Measurements from ENCODE around the gene NFKBIE. TPM values are rescaled to one million over a fixed set of nuclear protein-coding genes. Genes with fewer than 3 reads are reported as not detected.

The NFKBIE gene
- total RNA-seq, 1 experiment from 2014 or later, result 24.9 TPM

DNA sequence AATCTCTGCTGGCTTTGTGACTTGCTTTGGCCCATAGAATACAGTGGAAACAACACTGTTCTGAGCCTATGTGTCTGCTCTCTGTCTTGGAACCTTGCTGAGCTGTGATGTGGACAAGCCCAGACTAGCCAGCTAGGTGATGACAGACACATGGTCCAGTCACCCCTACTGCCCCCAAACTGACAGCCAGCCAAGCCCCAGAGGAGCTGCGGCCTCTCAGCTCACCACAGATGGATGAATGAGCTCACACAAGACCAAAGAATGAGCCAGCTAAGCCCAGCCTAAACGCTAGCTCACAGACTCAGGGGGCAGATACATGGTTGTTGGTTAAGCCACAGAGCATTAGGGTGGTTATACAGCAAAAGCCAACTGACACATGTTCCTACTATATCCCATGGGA, 43.7 kb upstream of the NFKBIE start:
- intact Hi-C loops (cut with micrococcal nuclease; ENCODE audit: unreplicated experiment) (no loop called here), in situ Hi-C loops (cut with HindIII; ENCODE audit: low pct_unique_long_range_greater_than_20kb, low sequenced_read_pairs) (no loop called here)
- Histone ChIP-seq H3K27ac (ENCODE audit: low read length) (no peak overlapping the region), H3K4me1 (ENCODE audit: control insufficient read depth, insufficient read depth, low read length) (peaks cover 7% of the 10 kb centered on the region; the same call in 1 of the 2 replicates), H3K27me3 (ENCODE audit: control insufficient read depth, insufficient read depth, low read length) (no peaks in the 10 kb centered on the region), H3K4me3 (ENCODE audit: low read depth in 2 of 2, low read length in 2 of 2) (no peak overlapping the region), H3K9me3 (ENCODE audit: control insufficient read depth, insufficient read depth, low read depth, low read length) (no peaks in the 10 kb centered on the region), H3K36me3 (ENCODE audit: control insufficient read depth, insufficient read depth, low read length) (peaks cover 6% of the 10 kb centered on the region)
- DNase-seq (ENCODE audit: low read depth, low spot score), result no peak
- TF ChIP-seq TCF7L2 (IDR thresholded peaks at IDR 0.05; ENCODE audit: low read depth, low read length) (no peak), POLR2AphosphoS5 (IDR thresholded peaks at IDR 0.05; ENCODE audit: low read depth, low read length) (no peak), SIN3A (IDR thresholded peaks at IDR 0.05; ENCODE audit: borderline replicate concordance, insufficient read depth, low read depth, low read length) (no peak)
- TF ChIP-seq, protein P1, sequence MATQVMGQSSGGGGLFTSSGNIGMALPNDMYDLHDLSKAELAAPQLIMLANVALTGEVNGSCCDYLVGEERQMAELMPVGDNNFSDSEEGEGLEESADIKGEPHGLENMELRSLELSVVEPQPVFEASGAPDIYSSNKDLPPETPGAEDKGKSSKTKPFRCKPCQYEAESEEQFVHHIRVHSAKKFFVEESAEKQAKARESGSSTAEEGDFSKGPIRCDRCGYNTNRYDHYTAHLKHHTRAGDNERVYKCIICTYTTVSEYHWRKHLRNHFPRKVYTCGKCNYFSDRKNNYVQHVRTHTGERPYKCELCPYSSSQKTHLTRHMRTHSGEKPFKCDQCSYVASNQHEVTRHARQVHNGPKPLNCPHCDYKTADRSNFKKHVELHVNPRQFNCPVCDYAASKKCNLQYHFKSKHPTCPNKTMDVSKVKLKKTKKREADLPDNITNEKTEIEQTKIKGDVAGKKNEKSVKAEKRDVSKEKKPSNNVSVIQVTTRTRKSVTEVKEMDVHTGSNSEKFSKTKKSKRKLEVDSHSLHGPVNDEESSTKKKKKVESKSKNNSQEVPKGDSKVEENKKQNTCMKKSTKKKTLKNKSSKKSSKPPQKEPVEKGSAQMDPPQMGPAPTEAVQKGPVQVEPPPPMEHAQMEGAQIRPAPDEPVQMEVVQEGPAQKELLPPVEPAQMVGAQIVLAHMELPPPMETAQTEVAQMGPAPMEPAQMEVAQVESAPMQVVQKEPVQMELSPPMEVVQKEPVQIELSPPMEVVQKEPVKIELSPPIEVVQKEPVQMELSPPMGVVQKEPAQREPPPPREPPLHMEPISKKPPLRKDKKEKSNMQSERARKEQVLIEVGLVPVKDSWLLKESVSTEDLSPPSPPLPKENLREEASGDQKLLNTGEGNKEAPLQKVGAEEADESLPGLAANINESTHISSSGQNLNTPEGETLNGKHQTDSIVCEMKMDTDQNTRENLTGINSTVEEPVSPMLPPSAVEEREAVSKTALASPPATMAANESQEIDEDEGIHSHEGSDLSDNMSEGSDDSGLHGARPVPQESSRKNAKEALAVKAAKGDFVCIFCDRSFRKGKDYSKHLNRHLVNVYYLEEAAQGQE (IDR thresholded peaks at IDR 0.05; ENCODE audit: insufficient read depth in 1 of 2, low read depth in 2 of 2, low read length in 1 of 2), result no peak
- TF ChIP-seq, protein P2, sequence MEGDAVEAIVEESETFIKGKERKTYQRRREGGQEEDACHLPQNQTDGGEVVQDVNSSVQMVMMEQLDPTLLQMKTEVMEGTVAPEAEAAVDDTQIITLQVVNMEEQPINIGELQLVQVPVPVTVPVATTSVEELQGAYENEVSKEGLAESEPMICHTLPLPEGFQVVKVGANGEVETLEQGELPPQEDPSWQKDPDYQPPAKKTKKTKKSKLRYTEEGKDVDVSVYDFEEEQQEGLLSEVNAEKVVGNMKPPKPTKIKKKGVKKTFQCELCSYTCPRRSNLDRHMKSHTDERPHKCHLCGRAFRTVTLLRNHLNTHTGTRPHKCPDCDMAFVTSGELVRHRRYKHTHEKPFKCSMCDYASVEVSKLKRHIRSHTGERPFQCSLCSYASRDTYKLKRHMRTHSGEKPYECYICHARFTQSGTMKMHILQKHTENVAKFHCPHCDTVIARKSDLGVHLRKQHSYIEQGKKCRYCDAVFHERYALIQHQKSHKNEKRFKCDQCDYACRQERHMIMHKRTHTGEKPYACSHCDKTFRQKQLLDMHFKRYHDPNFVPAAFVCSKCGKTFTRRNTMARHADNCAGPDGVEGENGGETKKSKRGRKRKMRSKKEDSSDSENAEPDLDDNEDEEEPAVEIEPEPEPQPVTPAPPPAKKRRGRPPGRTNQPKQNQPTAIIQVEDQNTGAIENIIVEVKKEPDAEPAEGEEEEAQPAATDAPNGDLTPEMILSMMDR (IDR thresholded peaks at IDR 0.05), result no peak
- CTCF ChIA-PET, result interaction anchor here (1.5 kb wide), 1 partner anchor 41 kb away, joined by 7 read pairs; no protein-coding TSS in a partner anchor
- ATAC-seq, result no peak
- POLR2A ChIA-PET, result no interaction called here
- BruUV-seq (replicated peaks), result TSS peak; percentile 36

DNA sequence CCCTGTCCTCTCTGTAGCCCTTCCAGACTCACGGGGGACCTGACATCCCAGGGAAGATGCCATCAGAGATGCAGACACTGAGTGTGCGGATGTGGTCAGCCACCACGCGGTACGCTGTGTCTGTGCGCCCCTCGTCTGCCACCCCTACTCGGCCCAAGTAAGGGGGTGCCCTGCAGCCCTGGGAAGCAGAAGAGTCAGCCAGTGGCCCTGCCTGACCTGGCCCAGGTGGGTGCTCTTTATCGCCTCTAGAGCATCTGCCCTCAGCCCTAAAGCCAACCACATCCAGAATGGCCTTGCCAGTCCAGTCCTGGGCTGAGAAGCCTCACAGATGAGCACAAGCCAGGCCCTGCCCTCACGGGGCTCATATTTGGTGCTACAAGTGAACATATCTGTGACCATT, 41.9 kb upstream of the NFKBIE start:
- intact Hi-C loops (cut with micrococcal nuclease; ENCODE audit: unreplicated experiment), result no loop called here
- Histone ChIP-seq H3K27me3 (ENCODE audit: control insufficient read depth, insufficient read depth, low read length) (no peaks in the 10 kb centered on the region), H3K4me1 (ENCODE audit: control insufficient read depth, insufficient read depth, low read length) (peaks cover 4% of the 10 kb centered on the region; the same call in 1 of the 2 replicates), H3K27ac (ENCODE audit: low read length) (no peak overlapping the region), H3K9me3 (ENCODE audit: control insufficient read depth, insufficient read depth, low read depth, low read length) (no peaks in the 10 kb centered on the region), H3K4me3 (ENCODE audit: low read depth in 2 of 2, low read length in 2 of 2) (no peak overlapping the region), H3K36me3 (ENCODE audit: control insufficient read depth, insufficient read depth, low read length) (peaks cover 6% of the 10 kb centered on the region)
- TF ChIP-seq, protein P2 (IDR thresholded peaks at IDR 0.05), result no peak
- no peak for TF ChIP-seq SIN3A (IDR thresholded peaks at IDR 0.05; ENCODE audit: borderline replicate concordance, insufficient read depth, low read depth, low read length)
- no peak for TF ChIP-seq POLR2AphosphoS5 (IDR thresholded peaks at IDR 0.05; ENCODE audit: low read depth, low read length)
- TF ChIP-seq, protein P1 (IDR thresholded peaks at IDR 0.05; ENCODE audit: insufficient read depth in 1 of 2, low read depth in 2 of 2, low read length in 1 of 2), result no peak
- no peak for TF ChIP-seq TCF7L2 (IDR thresholded peaks at IDR 0.05; ENCODE audit: low read depth, low read length)
- ChIA-PET POLR2A (no interaction called here), CTCF (interaction anchor here (0.6 kb wide), 1 partner anchor 1866 kb away, joined by 3 read pairs; no protein-coding TSS in a partner anchor)
- ATAC-seq (no peak), DNase-seq (ENCODE audit: low read depth, low spot score) (no peak)
- in situ Hi-C loops (cut with HindIII; ENCODE audit: low pct_unique_long_range_greater_than_20kb, low sequenced_read_pairs), result no loop called here
- no TSS peak for BruUV-seq (replicated peaks)

Data from Panc1 (cell line).